Astrocyte of the cerebellum (primary cell): Measurements from ENCODE around the gene YES1.

ENCODE experiments used
- DNase-seq: peaks from one replicate; pipeline ENCODE4 v3.0.0-alpha.2; 2011; ENCODE audit warnings: low read depth
- H3K4me3 ChIP-seq: 2 replicates; pipeline ENCODE4 v1.5.1; 2011; ENCODE audit warnings: mild to moderate bottlenecking, low read depth, low read length, moderate library complexity
- in situ Hi-C: cut with HindIII; loops from 2 replicates; pipeline ENCODE4 v1.10.0; 2017; ENCODE audit warnings: low sequenced_read_pairs
- TF ChIP-seq, protein P1 (sequence below): IDR thresholded peaks from 2 replicates; pipeline ENCODE4 v1.5.1; 2012; ENCODE audit warnings: low read length, low read depth, moderate library complexity, mild to moderate bottlenecking; ENCODE audit errors: missing control alignments

YES1 gene

DNA sequence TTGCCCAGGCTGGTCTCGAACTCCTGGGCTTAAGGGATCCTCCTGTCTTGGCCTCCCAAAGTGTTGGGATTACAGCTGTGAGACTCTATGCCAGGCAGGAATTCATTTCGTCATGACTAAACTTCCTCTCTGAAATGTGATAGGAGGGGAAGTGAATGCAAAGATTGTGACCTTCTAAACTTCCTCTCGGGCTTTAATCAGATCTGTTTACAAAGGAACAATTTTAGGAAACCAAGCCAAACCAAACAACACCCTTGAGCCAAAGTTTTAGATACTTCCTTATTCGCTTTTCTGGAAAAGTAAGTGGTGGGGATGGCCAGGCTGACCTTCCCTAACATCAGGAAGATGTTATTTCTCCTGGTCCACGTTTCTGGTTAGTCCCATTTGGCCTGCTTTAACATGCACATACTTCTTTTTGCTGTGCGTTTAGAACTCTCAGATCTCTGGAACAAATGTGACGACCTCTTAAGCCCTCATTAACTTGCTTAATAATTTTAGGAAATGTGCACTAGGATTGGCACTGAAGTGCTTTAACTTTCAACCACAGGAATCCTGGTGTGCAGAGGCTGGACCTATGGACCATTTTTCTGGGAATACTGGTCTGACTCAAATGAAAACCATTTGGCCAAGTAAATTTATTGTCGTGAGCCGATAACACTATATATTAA lies 33.2 kb upstream of the YES1 start:
- TF ChIP-seq, protein P1, sequence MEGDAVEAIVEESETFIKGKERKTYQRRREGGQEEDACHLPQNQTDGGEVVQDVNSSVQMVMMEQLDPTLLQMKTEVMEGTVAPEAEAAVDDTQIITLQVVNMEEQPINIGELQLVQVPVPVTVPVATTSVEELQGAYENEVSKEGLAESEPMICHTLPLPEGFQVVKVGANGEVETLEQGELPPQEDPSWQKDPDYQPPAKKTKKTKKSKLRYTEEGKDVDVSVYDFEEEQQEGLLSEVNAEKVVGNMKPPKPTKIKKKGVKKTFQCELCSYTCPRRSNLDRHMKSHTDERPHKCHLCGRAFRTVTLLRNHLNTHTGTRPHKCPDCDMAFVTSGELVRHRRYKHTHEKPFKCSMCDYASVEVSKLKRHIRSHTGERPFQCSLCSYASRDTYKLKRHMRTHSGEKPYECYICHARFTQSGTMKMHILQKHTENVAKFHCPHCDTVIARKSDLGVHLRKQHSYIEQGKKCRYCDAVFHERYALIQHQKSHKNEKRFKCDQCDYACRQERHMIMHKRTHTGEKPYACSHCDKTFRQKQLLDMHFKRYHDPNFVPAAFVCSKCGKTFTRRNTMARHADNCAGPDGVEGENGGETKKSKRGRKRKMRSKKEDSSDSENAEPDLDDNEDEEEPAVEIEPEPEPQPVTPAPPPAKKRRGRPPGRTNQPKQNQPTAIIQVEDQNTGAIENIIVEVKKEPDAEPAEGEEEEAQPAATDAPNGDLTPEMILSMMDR: no peak
- in situ Hi-C loops: no loop called here
- DNase-seq: peak; percentile 40
- H3K4me3 ChIP-seq: no peak overlapping the region

DNA sequence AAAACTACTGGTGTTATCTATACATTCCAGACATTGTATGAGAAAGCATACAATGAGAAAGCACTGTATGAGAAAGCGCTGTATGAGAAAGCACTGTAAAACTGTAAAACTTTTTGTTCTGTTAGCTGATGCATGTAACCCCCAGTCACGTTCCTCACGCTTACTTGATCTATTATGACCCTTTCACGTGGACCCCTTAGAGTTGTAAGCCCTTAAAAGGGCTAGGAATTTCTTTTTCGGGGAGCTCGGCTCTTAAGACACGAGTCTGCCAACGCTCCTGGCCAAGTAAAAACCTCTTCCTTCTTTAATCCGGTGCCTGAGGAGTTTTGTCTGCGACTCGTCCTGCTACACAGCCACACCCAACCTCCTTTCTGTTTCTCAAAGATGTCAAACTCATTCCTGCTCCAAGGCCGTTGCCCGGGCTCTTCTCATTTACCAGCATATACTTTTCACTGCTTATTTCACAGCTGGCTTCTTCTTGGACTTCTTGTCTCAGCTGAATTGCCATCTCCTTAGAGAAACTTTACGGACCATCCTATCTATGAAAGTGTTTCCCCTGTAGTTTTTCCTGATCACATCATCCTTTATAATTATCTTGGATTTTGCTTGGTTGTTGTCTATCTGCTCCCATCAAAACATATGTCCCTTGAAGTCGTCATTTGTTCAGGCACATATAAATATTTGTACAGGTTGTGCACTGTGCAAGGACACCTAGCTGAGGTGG lies 29.8 kb upstream of the YES1 start:
- H3K4me3 ChIP-seq: no peak overlapping the region
- in situ Hi-C loops: no loop called here
- DNase-seq: no peak
- TF ChIP-seq, protein P1: no peak

DNA sequence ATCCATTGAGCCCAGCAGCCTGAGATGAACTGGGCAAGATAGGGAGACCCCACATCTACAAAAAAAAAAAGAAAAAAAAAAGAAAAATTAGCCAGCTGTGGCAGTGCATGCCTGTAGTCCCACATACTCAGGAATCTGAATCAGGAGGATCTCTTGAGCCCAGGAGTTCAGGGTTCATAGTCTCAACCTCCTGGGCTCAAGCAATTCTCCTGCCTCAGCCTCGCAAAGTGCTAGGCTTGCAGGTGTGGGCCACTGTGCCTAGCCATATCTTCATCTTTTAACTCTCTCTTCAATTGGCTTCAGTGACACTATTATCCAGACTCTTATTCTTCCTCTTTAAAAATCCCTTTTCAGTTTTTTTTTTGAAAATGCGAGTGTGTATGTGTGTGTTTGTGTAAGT lies 28.5 kb upstream of the YES1 start:
- TF ChIP-seq, protein P1: no peak
- in situ Hi-C loops: no loop called here
- H3K4me3 ChIP-seq: no peak overlapping the region
- DNase-seq: no peak

DNA sequence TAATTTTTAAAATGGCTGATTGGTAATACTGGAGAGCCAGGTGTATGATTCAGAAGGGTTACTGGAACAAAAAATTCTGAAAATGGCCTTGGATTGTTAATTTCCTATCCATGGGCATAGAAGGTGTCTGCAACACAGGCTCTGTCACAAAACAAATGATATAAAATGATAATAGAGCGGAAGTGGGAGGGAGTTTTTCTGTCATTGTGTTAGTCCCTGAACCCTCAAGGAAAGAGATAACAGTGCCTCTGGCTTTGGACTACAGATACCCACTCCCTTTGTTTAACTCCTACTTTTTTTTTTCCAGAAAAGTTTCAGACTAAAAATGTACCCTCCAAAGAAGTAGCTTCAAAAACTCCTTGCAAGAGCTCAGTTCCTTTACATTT lies 28.0 kb upstream of the YES1 start:
- in situ Hi-C loops: no loop called here

DNA sequence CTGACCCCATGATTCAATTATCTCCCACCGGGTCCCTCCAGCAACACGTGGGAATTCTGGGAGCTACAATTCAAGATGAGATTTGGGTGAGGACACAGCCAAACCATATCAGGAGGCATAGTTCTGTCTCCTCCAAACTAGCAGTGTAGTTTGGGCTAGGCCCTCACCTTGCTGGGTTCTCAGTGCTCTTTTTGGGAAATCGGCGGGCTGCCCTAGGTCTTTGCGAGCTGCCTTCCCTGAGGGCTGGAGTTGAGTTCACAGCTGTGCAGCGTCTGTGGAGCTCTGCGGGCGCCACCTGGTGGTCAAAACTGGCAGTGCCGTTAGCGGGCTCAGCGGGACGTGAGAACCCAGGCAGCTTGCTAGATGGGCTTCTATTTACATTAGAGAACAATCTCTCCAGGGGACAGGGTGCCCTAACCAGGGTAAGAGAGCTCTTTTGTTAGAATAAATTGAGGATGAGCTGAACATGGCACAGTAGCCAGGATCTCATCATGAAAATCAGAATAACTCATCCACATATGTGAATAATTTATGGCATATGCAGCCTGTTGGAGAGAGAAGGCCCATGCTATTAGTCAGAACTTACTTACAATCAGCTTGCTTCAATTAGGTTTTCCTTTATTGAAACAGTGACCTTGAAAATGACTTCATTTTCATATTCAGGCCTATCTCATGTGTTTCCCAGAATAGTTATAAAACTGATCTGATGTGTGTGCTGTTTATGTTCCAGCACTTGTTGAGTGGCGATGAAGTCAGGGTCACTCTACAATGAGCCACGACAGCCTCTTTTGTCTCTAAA lies 27.4 kb upstream of the YES1 start:
- peak; percentile 60 for DNase-seq
- TF ChIP-seq, protein P1: peak; percentile 99
- in situ Hi-C loops: no loop called here
- H3K4me3 ChIP-seq: no peak overlapping the region

More for the DNA sequence above, 28.0 kb upstream of the YES1 start:
- TF ChIP-seq, protein P1: no peak
- H3K4me3 ChIP-seq: no peak overlapping the region
- no peak for DNase-seq

DNA sequence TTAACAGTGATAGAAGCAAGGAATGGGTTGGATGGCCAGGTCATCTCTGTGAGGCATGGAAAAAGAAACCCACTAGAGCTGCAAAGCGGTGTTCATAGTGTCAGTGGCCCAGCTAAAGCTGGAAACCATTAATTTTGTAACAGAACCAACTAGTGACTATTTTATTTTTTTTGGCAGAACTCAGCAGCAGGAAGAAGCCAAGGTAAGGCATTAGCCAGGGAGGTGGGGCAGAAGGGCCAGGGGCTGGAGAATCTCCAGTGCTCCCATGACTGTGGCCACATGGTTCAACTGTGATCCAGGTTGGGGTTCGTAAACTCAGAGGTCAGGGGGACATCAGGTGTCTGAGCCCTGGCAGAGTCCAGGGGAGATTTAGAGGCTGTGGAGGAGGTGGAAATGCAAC lies 25.9 kb upstream of the YES1 start:
- in situ Hi-C loops: no loop called here

More for the DNA sequence above, 25.9 kb upstream of the YES1 start:
- DNase-seq: no peak
- H3K4me3 ChIP-seq: no peak overlapping the region
- TF ChIP-seq, protein P1: no peak
